ENCODE data around the gene NANOS1.

DNA sequence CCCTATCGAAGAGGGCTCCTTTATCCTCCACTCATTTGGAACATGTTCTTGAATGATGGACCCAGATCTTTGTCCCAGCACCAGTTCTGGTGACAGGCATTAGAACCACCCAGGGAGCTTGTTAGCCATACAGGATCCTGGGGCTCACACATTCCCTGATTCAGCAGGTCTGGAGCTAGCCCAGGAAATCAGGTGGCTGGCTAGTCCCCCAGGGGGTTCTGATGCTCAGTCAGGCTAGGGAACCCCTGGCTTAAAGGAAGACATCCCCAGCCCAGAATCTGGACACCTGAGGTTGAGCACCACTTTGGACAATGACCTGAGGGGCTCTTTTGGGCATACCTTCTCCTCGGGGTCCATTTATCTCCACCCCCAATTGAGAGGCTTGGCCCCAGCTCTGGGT is 37.0 kb upstream of the NANOS1 start:
- TF ChIP-seq POLR2A (IDR thresholded peaks at IDR 0.05) = no peak
- TF ChIP-seq, protein P1, sequence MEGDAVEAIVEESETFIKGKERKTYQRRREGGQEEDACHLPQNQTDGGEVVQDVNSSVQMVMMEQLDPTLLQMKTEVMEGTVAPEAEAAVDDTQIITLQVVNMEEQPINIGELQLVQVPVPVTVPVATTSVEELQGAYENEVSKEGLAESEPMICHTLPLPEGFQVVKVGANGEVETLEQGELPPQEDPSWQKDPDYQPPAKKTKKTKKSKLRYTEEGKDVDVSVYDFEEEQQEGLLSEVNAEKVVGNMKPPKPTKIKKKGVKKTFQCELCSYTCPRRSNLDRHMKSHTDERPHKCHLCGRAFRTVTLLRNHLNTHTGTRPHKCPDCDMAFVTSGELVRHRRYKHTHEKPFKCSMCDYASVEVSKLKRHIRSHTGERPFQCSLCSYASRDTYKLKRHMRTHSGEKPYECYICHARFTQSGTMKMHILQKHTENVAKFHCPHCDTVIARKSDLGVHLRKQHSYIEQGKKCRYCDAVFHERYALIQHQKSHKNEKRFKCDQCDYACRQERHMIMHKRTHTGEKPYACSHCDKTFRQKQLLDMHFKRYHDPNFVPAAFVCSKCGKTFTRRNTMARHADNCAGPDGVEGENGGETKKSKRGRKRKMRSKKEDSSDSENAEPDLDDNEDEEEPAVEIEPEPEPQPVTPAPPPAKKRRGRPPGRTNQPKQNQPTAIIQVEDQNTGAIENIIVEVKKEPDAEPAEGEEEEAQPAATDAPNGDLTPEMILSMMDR (IDR thresholded peaks at IDR 0.05) = no peak
